CD4-positive, alpha-beta T cell treated with Interleukin-4 for 1 hour (primary cell): ENCODE data around the gene CCDC40.
"Not testable (repeated sequence)": the region's sequence is repeated elsewhere in the genome, so short reads cannot be mapped to it uniquely, and the experiment has no call there.

Source experiments
- DNase-seq, 2 donors: peaks; one replicate each; pipeline ENCODE4 v3.0.0-alpha.2; 2020 to 2022

CCDC40 gene, protein sequence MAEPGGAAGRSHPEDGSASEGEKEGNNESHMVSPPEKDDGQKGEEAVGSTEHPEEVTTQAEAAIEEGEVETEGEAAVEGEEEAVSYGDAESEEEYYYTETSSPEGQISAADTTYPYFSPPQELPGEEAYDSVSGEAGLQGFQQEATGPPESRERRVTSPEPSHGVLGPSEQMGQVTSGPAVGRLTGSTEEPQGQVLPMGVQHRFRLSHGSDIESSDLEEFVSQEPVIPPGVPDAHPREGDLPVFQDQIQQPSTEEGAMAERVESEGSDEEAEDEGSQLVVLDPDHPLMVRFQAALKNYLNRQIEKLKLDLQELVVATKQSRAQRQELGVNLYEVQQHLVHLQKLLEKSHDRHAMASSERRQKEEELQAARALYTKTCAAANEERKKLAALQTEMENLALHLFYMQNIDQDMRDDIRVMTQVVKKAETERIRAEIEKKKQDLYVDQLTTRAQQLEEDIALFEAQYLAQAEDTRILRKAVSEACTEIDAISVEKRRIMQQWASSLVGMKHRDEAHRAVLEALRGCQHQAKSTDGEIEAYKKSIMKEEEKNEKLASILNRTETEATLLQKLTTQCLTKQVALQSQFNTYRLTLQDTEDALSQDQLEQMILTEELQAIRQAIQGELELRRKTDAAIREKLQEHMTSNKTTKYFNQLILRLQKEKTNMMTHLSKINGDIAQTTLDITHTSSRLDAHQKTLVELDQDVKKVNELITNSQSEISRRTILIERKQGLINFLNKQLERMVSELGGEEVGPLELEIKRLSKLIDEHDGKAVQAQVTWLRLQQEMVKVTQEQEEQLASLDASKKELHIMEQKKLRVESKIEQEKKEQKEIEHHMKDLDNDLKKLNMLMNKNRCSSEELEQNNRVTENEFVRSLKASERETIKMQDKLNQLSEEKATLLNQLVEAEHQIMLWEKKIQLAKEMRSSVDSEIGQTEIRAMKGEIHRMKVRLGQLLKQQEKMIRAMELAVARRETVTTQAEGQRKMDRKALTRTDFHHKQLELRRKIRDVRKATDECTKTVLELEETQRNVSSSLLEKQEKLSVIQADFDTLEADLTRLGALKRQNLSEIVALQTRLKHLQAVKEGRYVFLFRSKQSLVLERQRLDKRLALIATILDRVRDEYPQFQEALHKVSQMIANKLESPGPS

GRCh38 chr17:80035937-80036714 lies at the start of gene CCDC40:
TSS of gene CCDC40 (plus strand) at chr17:80036642. CDS start at chr17:80036663, 21 bp downstream.
- DNase-seq: peak; percentile 83 to 86

GRCh38 chr17:79987187-79987934 lies 49.1 kb upstream of the CCDC40 start:
- DNase-seq: no peak

GRCh38 chr17:79987935-79988184 lies 48.6 kb upstream of the CCDC40 start:
- no peak for DNase-seq

DNA sequence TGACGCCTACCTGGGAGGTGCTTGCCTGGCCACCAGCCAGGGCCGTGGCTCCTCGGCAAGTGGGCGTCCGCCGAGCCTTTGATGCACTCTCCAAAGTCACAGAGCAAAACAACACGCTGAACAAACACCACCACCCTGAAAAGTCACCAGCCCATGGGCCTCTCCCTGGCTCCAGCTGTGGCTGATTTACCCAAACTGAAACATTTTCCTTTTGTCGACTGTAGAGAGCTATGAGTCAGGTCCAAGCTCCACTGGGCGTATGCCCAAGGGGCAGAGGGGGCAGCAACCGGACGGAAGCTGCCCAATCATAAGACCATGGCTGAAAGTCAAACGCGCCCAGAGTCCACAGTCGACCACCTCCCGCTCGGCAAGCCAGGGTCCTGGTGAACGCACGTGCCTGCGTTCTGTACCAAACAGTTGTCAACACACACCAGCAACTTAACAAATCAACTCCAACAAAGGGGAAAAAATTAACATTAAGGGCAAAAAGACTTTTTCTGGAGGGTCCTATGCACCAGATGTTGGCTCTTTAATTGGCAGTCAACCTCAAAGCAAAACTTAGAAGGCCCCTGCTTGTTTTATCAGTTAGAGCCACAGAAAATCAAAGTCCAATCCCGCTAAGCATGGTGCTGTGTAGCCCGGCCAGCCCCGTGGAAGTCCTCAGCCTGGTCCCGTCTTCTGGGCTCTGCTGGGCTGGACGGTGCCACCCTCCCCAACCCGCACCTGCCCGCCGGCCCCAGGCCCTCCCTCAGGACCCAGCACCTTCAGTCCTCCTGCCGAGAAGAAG lies 48.1 kb upstream of the CCDC40 start:
- DNase-seq: no peak

DNA sequence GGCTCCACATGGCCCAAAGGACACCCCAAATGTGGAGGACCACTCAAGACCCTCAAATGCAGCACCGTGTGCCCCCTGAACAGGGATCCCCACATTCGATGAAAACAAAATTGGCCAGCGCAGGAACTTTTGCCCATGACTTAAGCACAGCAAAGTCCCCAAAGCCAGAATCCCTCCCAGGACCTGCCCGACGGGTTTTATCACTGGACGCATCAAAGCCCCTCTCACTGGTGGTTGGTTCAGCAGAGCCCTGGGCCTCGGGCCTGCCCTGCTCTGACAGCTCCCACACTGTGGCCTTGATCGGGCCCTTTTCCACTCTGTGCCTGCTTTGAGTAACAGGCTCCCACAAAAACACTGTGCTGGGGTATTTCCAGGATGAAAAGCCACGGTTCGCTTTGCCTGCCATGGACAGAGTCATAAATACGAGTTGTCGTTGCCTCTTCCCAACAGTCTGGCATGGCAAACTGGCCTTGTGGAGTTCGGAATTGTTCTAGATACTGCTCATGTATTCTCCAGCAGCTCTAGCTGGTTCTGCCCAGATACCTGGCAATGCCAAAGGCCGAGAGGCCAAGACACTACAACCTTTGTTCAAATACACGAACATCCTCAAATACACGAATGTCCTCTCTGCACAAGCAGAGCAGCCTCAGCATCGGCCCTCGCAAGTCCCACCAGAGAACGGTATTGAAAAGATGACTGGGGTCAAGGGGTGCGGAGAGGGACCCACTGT lies 47.2 kb upstream of the CCDC40 start:
- DNase-seq: no peak

DNA sequence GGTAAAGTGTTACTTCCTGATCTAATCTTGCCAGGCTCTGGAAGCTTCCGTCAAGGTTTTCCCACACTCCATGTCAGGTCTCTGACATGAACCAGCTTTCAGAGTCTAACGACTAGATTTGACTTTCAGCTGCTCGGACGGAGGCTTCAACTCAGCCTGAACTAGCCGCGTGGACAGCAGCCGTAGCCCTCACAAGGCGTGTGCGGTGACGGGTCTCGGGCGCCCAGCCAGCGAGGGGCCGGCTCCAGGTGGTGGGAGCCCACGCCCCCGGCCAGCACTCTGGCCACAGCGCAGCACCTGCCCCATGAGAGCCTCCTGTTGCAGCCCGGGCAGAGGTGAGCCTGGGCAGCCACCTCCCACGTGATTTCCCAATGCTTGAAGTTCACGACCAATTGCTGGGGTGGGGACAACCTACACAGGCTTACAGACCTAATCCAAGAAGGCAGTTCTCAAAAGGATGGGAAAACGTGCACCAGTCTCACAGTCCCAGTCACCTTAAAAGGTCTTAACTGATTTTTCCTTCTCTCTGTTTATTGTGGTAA lies 46.3 kb upstream of the CCDC40 start:
- no peak for DNase-seq

DNA sequence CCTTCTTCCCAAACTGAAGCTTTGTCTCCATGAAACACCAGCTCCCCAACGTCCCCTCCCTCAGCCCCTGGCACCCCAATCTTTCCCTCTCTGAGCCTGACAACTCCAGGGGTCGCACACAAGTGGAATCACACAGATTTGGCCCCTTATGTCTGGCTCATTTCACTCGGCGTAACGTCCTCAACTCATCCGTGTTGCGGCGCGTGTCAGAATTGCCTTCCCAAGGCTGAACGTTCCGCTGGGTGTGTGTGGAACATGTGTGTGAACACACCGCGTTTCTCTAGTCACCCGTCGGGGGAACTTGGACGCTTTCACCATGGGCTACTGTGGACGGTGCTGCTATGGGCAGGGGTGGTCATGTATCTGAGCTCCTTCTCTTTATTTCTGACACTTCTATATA lies 45.7 kb upstream of the CCDC40 start:
- no peak for DNase-seq

- DNase-seq: peak; percentile 88 to 89
Measured at GRCh38 chr17:79991140-79991923, 45.1 kb upstream of the CCDC40 start.

DNA sequence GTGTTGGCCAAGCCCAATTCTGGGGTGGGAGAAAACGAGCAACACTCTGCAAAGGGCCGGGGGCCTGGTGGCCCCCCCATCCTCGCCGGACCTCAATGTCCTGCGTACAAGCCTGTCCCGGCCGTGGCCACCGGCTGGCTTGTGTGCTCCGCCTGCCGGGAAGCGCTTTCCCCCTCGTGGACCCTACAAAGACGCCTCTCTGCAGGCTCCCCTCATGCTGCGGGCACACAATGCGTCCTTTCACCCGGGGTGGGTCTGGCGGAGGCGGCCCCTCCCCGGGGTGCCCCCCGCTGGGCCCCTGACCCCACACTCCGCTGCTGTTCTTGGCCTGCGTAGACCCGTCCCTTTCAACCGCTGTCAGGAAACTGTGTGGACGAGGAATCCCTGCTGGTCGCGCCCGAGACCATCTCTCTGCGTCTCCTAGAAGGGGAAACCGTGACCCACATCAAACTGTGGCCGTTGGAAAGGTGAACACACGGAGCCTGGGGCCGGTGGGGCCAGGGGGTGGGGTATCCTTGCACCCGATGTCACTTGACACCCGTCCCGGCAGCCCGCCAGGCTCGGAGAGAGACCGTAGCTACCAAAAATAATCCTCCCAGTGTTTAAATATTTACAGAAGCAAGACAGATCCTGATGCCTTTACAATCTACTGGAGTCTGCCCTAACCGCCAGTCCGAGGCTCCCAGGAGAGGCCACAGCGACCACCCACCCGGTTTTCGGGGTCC lies 44.4 kb upstream of the CCDC40 start:
- DNase-seq: no peak

DNA sequence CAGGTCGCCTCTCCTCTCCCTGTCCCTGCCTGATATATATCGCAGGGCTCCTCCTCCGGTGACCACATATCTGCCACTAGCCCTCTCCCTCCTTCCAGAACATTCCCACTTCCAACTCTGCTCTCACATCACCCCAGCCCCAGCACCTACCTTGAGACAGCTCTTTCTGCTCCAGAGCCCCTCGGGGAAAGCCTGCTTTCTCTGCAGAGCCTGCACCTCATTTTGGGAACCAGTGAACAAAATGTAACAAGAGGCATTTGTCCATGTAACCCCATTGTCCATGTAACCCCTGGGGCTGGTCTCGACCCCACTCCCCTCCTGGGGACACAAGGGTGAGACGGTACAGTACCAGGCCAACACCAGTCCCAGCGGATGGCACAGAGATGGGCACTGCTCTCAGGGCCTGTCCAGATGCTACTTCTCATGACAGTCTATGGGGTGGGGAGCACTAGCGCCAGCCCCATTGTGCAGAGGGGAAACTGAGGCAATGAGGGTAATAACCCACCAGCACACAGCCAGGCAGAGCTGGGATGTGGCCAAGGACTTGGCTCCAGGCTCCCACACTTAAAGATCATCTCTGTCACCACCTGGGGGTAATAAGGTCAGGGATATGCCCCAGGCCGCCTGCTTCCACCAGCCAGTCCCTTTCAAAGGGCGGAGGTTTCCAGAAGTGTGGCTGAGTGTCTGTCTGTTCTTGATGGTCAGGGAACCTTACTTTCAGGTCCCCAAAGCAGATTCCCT lies 43.6 kb upstream of the CCDC40 start:
- DNase-seq: no peak

DNA sequence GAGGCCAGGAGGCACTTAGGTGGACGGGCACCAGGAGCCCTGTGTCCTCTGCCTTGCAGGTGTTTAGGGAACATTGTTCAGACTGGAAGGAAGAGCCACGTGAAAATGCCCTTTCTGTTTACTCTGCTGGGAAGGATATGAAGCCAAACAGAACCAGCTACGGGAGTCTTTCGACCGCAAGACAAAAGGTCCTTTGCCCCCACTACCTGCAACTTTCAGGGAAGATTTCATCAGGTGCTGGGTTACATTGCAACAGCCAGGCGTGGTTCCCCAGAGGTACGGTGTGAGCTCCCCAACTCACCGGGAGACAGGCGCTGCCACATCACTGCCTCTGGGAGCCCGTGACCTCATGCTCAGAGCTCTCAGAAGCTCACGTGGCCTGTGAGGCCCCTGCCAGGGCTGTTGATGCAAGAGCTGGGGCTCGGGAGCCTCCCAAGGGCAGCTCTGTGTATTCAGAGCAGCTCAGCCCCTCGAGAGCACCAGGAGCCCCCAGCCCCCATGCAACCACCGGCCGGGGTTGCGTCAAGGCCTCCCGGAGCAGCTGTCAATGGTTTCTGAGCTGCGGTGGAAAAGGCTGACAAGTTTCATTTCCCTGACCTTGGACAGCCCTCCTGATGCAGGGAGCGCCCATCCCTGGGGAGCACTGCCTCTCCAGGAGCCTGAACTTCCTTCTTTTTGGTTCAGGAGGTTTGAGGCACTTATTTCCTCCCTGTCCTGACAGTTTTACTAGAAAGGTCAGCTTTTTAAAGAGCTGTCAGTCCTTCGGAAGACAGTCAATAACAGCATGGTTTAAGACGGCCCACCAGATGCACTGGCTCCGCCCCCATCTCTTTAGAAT lies 42.8 kb upstream of the CCDC40 start:
- DNase-seq: peak in 1 of 2 donors; percentile 69

- DNase-seq: not testable (repeated sequence)
Measured at GRCh38 chr17:79994228-79994569, 42.2 kb upstream of the CCDC40 start.

GRCh38 chr17:79994602-79995001 lies 41.8 kb upstream of the CCDC40 start:
- no peak for DNase-seq

DNA sequence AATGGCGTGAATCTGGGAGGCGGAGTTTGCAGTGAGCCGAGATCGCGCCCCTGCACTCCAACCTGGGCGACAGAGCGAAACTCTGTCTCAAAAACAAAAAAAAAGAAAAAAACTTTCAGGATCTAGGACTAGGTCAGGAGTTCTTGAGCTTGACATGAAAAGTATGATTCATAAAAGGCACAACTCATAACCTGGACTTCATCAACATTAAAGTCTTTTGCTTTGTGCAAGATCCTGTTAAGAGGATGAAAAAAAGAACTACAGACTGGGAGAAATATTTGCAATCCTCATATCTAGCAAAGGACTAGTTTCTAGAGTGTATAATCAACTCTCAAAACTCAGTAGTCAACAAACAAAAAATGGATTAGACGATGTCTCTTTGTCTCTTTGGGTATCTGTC lies 40.7 kb upstream of the CCDC40 start:
- no peak for DNase-seq

GRCh38 chr17:79996291-79996690 lies 40.2 kb upstream of the CCDC40 start:
- DNase-seq: peak in 1 of 2 donors; percentile 23

GRCh38 chr17:79997011-79997660 lies 39.3 kb upstream of the CCDC40 start:
- DNase-seq: peak; percentile 91 to 95

DNA sequence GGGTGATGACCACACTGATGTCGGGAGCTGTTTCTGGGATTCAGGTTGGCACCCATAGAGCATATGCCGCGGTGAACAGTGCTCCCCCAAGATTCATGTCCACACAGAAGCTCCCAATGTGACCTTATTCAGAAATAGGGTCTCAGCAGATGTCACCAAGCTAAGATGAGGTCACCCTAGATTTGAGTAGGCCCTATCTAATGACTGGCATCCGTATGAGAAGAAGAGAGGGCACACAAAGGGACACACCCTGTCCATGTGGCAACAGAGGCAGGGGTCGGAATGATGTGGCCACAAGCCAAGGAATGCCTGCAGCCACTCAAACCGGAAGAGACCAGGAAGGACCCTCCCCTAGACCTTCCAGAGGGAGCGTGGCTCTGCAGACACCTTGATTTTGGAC lies 36.3 kb upstream of the CCDC40 start:
- DNase-seq: no peak
